Measurements from ENCODE around the gene SCG5. TPM values are rescaled to one million over a fixed set of nuclear protein-coding genes. Genes with fewer than 3 reads are reported as not detected.

SCG5 gene
- total RNA-seq, 2 donors from 2014 or later = 10.9 to 17.2 TPM

DNA sequence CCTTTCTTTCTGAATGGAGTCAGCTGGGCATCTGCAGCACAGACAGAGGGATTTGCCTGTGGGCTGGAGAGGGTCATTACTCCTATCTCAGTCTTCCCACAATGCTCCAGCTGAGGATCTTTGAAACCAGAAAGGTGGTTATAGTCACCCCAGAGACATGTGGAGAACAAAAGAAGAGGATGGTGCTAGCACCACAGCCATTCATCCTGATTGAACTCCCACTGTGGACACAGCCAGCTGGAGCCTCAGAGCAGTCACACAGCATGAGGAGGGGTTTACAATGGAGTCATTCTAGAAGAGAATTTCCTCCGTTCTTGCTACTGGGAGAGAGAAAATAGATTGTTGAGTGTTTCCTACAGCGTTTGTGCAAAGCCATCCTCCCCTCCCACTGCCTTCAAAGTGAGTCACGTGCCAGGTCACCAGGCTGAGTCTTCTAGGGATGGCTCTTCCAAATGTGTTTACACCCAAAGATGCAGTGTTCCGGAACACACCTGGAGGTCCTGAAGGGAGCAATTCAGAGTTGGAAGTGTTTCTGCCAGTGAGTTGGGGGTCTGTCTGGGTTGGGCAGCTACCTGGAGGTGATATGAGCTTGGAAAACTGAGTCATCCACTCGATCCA, 57.4 kb downstream of the SCG5 start:
- H3K27ac Mint-ChIP-seq = no peak overlapping the region
- DNase-seq = peak; percentile 68
- no peak for TF ChIP-seq CTCF (conservative IDR thresholded peaks at IDR 0.05)
- H3K9me3 Mint-ChIP-seq = peaks cover 2% of the 10 kb centered on the region
- no peaks in the 10 kb centered on the region for H3K27me3 Mint-ChIP-seq (ENCODE audit: insufficient read depth)
- Histone ChIP-seq H3K36me3 (ENCODE audit: control insufficient read depth, insufficient read depth, low read length) (no peaks in the 10 kb centered on the region), H3K9me3 (ENCODE audit: control insufficient read depth, low read length) (no peaks in the 10 kb centered on the region), H3K27ac (ENCODE audit: low read depth, low read length) (no peak overlapping the region), H3K27me3 (ENCODE audit: control insufficient read depth, insufficient read depth, low read length, poor library complexity, severe bottlenecking) (no peaks in the 10 kb centered on the region), H3K4me3 (ENCODE audit: low read length) (no peak overlapping the region), H3K9ac (ENCODE audit: extremely low read depth, low read length, poor library complexity, severe bottlenecking) (no peak overlapping the region), H3K4me1 (ENCODE audit: control insufficient read depth, insufficient read depth, low read length) (no peaks in the 10 kb centered on the region)
- WGBS, 2 experiments (ENCODE audit: insufficient coverage in 1 of 2, insufficient read length in 1 of 2) = 66 to 87% methylated on average over 3 to 5 of the region's 5 CpGs
- peaks cover 8% of the 10 kb centered on the region for H3K4me1 Mint-ChIP-seq
- no peaks in the 10 kb centered on the region for H3K36me3 Mint-ChIP-seq (ENCODE audit: low read depth)
- no peak overlapping the region for H3K4me3 Mint-ChIP-seq

GRCh38 chr15:32700501-32701150, 59.1 kb downstream of the SCG5 start:
- no peak overlapping the region for H3K4me3 Mint-ChIP-seq
- H3K36me3 Mint-ChIP-seq (ENCODE audit: low read depth) = no peaks in the 10 kb centered on the region
- no peak overlapping the region for H3K27ac Mint-ChIP-seq
- Histone ChIP-seq H3K4me3 (ENCODE audit: low read length) (no peak overlapping the region), H3K27ac (ENCODE audit: low read depth, low read length) (no peak overlapping the region), H3K27me3 (ENCODE audit: control insufficient read depth, insufficient read depth, low read length, poor library complexity, severe bottlenecking) (no peaks in the 10 kb centered on the region), H3K36me3 (ENCODE audit: control insufficient read depth, insufficient read depth, low read length) (no peaks in the 10 kb centered on the region), H3K4me1 (ENCODE audit: control insufficient read depth, insufficient read depth, low read length) (no peaks in the 10 kb centered on the region), H3K9ac (ENCODE audit: extremely low read depth, low read length, poor library complexity, severe bottlenecking) (no peak overlapping the region), H3K9me3 (ENCODE audit: control insufficient read depth, low read length) (no peaks in the 10 kb centered on the region)
- peaks cover 8% of the 10 kb centered on the region for H3K4me1 Mint-ChIP-seq
- no peak for TF ChIP-seq CTCF (conservative IDR thresholded peaks at IDR 0.05)
- 93% methylated on average over 7 to 14 of the region's 14 CpGs for WGBS, 2 experiments (ENCODE audit: insufficient coverage in 1 of 2, insufficient read length in 1 of 2)
- peaks cover 2% of the 10 kb centered on the region for H3K9me3 Mint-ChIP-seq
- no peak for DNase-seq
- no peaks in the 10 kb centered on the region for H3K27me3 Mint-ChIP-seq (ENCODE audit: insufficient read depth)

DNA sequence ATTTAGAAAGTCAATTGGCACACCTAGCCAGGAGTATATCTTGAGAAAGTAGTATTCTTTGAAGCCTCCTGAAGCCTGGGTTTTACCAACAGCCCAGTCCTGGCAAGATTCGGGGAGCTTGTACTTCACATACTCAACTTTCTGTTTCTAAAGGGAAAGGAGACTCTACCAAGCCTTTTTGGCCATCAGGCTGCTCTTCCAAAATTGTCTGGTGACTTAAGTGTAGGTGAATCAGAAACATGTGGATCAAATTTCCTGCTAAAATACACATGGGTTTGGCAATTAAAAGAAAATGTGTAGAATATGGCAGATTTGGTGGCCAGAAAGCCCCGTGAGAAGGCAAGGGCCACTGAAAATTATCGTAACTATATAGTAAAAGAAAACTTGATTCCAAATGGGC, 60.4 kb downstream of the SCG5 start:
- Mint-ChIP-seq H3K27ac (no peak overlapping the region), H3K4me1 (peaks cover 8% of the 10 kb centered on the region), H3K36me3 (ENCODE audit: low read depth) (no peaks in the 10 kb centered on the region), H3K4me3 (no peak overlapping the region), H3K9me3 (no peaks in the 10 kb centered on the region), H3K27me3 (ENCODE audit: insufficient read depth) (no peaks in the 10 kb centered on the region)
- no peak overlapping the region for H3K27ac ChIP-seq (ENCODE audit: low read depth, low read length)
- TF ChIP-seq CTCF (conservative IDR thresholded peaks at IDR 0.05) = no peak
- H3K9me3 ChIP-seq (ENCODE audit: control insufficient read depth, low read length) = no peaks in the 10 kb centered on the region
- no peaks in the 10 kb centered on the region for H3K4me1 ChIP-seq (ENCODE audit: control insufficient read depth, insufficient read depth, low read length)
- H3K4me3 ChIP-seq (ENCODE audit: low read length) = no peak overlapping the region
- DNase-seq = no peak
- H3K9ac ChIP-seq (ENCODE audit: extremely low read depth, low read length, poor library complexity, severe bottlenecking) = no peak overlapping the region
- no peaks in the 10 kb centered on the region for H3K36me3 ChIP-seq (ENCODE audit: control insufficient read depth, insufficient read depth, low read length)
- H3K27me3 ChIP-seq (ENCODE audit: control insufficient read depth, insufficient read depth, low read length, poor library complexity, severe bottlenecking) = no peaks in the 10 kb centered on the region
- 48 to 60% methylated on average over 2 to 3 of the region's 3 CpGs for WGBS, 2 experiments (ENCODE audit: insufficient coverage in 1 of 2, insufficient read length in 1 of 2)
